HG02938 (cell line): ENCODE measurements around the gene SH3BP4.

Experiments used
- ATAC-seq: cut with Tn5 transposase; IDR thresholded peaks from one replicate; pipeline ENCODE4 v1.9.1; 2021; ENCODE audit warnings: mild to moderate bottlenecking, moderate library complexity; ENCODE audit not compliant: unreplicated experiment

SH3BP4 gene

GRCh38 chr2:234964631-234965461 is 13.0 kb downstream of the SH3BP4 start:
- no peak for ATAC-seq

GRCh38 chr2:234966340-234966739 is 14.5 kb downstream of the SH3BP4 start:
- no peak for ATAC-seq

GRCh38 chr2:234967201-234967869 is 15.5 kb downstream of the SH3BP4 start:
- no peak for ATAC-seq

- ATAC-seq: no peak
Observed at GRCh38 chr2:234967870-234968208, 16.0 kb downstream of the SH3BP4 start.

GRCh38 chr2:234968631-234969305 is 17.0 kb downstream of the SH3BP4 start:
- no peak for ATAC-seq

GRCh38 chr2:234969306-234970098 is 17.7 kb downstream of the SH3BP4 start:
- ATAC-seq: no peak

- ATAC-seq: no peak
Observed at GRCh38 chr2:234970099-234970440, 18.3 kb downstream of the SH3BP4 start.

- no peak for ATAC-seq
Observed at GRCh38 chr2:234970477-234970882, 18.7 kb downstream of the SH3BP4 start.

- no peak for ATAC-seq
Observed at GRCh38 chr2:234971496-234971895, 19.7 kb downstream of the SH3BP4 start.

- no peak for ATAC-seq
Observed at GRCh38 chr2:234973008-234973407, 21.2 kb downstream of the SH3BP4 start.

- ATAC-seq: no peak
Observed at GRCh38 chr2:234974501-234975385, 22.9 kb downstream of the SH3BP4 start.

- ATAC-seq: no peak
Observed at GRCh38 chr2:234975611-234976010, 23.8 kb downstream of the SH3BP4 start.

GRCh38 chr2:234976479-234977227 is 24.8 kb downstream of the SH3BP4 start:
- ATAC-seq: no peak

- ATAC-seq: no peak
Observed at GRCh38 chr2:234977228-234977679, 25.4 kb downstream of the SH3BP4 start.

GRCh38 chr2:234978466-234979203 is 26.8 kb downstream of the SH3BP4 start:
- ATAC-seq: no peak

- no peak for ATAC-seq
Observed at GRCh38 chr2:234979204-234980167, 27.7 kb downstream of the SH3BP4 start.

GRCh38 chr2:234980451-234981187 is 28.8 kb downstream of the SH3BP4 start:
- ATAC-seq: no peak
